Measurements from ENCODE around the gene USP44. TPM values are rescaled to one million over a fixed set of nuclear protein-coding genes. Genes with fewer than 3 reads are reported as not detected.

The USP44 gene
- total RNA-seq, 1 experiment from 2014 or later = not detected

- Histone ChIP-seq H3K27me3 (no peaks in the 10 kb centered on the region), H3K9me3 (no peaks in the 10 kb centered on the region), H3K4me3 (no peak overlapping the region), H3K36me3 (no peaks in the 10 kb centered on the region)
- no peak for DNase-seq
Measured at GRCh38 chr12:95529693-95530225, 21.5 kb downstream of the USP44 start.

GRCh38 chr12:95528431-95528830, 22.8 kb downstream of the USP44 start:
- no peak for DNase-seq
- H3K27me3 ChIP-seq = no peaks in the 10 kb centered on the region
- no peaks in the 10 kb centered on the region for H3K36me3 ChIP-seq
- no peak overlapping the region for H3K4me3 ChIP-seq
- H3K9me3 ChIP-seq = no peaks in the 10 kb centered on the region

DNA sequence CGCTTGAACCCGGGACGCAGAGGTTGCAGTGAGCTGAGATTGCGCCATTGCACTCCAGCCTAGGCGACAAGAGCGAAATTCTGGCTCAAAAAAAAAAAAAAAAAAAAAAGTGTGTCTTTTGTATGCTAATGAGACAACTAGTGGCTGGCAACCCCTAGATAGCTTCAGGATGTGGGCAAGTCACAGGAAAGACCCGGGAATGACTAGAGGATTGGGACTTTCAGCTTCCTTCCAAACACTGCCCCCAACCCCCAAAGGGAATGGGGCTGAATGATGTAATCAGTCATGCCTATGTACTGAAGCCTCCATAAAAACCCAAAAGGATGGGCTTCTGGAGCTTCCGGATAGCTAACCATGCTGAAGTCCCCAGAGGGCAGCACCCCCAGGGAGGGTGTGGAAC, 28.6 kb downstream of the USP44 start:
- Histone ChIP-seq H3K4me3 (no peak overlapping the region), H3K27me3 (no peaks in the 10 kb centered on the region), H3K36me3 (no peaks in the 10 kb centered on the region; the same call in 1 of the 2 replicates), H3K9me3 (no peaks in the 10 kb centered on the region)
- DNase-seq = no peak

DNA sequence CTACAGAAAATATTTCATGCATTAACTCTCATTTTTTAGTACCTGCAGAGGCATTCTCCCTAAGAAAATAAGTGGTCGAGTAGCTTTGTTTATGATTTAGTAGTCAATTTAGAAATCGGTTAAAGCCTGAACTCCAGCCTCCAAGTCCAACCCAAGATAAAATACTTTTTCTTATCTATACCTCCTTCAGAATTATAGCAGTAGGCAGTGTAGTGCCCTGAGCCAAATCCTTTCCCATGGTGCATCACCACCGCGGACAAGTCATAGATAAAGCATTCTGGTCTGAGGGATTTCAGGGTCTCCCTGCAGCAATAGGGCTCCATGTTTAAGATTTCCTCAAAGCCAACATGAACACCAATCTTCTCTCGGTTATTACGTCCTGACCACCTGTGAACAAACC, 30.5 kb downstream of the USP44 start:
- Histone ChIP-seq H3K36me3 (peaks cover 12% of the 10 kb centered on the region), H3K27me3 (no peaks in the 10 kb centered on the region), H3K9me3 (no peaks in the 10 kb centered on the region), H3K4me3 (no peak overlapping the region)
- DNase-seq = no peak

DNA sequence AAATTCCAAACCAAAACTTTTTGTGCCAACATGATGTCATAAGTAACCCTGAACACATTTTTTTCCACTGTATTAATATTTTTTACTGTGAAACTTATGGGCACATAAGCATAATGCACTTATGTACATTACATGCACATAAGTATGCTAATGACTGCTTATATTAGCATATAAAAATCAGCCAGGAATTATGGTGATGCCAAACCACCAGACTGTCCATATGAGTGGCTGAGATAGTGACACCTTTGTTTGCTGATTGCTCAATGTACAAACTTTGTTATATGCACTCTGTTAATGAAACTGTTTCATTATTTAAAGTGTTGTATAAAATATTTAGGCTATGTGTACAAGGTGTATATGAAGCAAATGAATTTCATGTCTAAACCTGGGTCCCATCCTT, 32.3 kb downstream of the USP44 start:
- Histone ChIP-seq H3K9me3 (no peaks in the 10 kb centered on the region), H3K4me3 (no peak overlapping the region), H3K27me3 (no peaks in the 10 kb centered on the region), H3K36me3 (peaks cover 30% of the 10 kb centered on the region)
- no peak for DNase-seq

- Histone ChIP-seq H3K36me3 (peaks cover 47% of the 10 kb centered on the region), H3K27me3 (no peaks in the 10 kb centered on the region), H3K4me3 (no peak overlapping the region), H3K9me3 (no peaks in the 10 kb centered on the region)
- DNase-seq = no peak
Measured at GRCh38 chr12:95517246-95517645, 34.0 kb downstream of the USP44 start.

DNA sequence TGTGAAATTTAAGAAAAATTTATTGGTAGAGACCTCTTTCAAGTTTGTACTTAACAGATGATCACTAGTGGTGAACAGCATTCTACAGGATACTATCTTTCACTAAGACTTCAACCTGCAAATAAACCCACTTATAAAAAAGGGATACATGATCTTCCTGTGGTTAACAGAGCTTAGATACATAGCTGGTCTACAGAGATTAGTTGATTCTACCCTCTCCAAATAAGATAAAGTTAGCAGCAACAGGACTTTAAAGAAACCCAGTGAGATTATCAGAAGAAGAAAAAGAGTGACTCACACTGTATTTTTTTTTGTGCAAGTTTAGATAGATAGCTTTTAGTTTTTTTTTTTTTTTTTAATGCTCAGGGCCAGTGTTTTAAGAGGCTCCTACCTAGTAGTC, 34.5 kb downstream of the USP44 start:
- DNase-seq = no peak
- Histone ChIP-seq H3K9me3 (no peaks in the 10 kb centered on the region), H3K27me3 (no peaks in the 10 kb centered on the region), H3K4me3 (no peak overlapping the region), H3K36me3 (peaks cover 52% of the 10 kb centered on the region)

DNA sequence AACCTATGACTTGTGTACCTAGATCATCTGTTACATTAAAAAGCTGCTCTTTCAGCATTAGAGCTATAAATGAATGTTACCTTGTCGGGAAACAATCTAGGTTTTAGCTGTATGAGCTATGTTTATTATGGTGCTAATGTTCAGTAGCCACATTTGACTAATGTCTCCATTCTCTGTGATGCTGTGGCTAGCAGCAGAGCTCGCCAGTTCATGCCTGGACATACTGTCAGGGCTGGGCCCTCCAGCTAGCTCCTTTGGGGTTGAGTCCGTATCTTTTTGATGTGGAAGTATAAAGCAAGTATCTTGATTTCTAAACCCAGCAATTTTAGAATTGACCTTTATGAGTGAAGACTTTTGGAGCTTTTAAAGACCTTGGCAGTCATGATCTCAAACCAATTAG, 36.1 kb downstream of the USP44 start:
- H3K4me3 ChIP-seq = no peak overlapping the region
- no peaks in the 10 kb centered on the region for H3K27me3 ChIP-seq
- H3K9me3 ChIP-seq = no peaks in the 10 kb centered on the region
- peaks cover 65% of the 10 kb centered on the region for H3K36me3 ChIP-seq
- no peak for DNase-seq

- DNase-seq = no peak
- no peak overlapping the region for H3K4me3 ChIP-seq
- peaks cover 78% of the 10 kb centered on the region for H3K36me3 ChIP-seq
Measured at GRCh38 chr12:95513599-95513998, 37.7 kb downstream of the USP44 start.

GRCh38 chr12:95511977-95512376, 39.3 kb downstream of the USP44 start:
- no peaks in the 10 kb centered on the region for H3K9me3 ChIP-seq
- no peaks in the 10 kb centered on the region for H3K27me3 ChIP-seq
- no peak for DNase-seq
- peaks cover 88% of the 10 kb centered on the region for H3K36me3 ChIP-seq
- no peak overlapping the region for H3K4me3 ChIP-seq

More at GRCh38 chr12:95513599-95513998, 37.7 kb downstream of the USP44 start:
- Histone ChIP-seq H3K9me3 (no peaks in the 10 kb centered on the region), H3K27me3 (no peaks in the 10 kb centered on the region)

GRCh38 chr12:95509300-95509699, 42.0 kb downstream of the USP44 start:
- Histone ChIP-seq H3K9me3 (no peaks in the 10 kb centered on the region), H3K27me3 (no peaks in the 10 kb centered on the region), H3K4me3 (no peak overlapping the region), H3K36me3 (peaks cover 88% of the 10 kb centered on the region)
- DNase-seq = no peak

DNA sequence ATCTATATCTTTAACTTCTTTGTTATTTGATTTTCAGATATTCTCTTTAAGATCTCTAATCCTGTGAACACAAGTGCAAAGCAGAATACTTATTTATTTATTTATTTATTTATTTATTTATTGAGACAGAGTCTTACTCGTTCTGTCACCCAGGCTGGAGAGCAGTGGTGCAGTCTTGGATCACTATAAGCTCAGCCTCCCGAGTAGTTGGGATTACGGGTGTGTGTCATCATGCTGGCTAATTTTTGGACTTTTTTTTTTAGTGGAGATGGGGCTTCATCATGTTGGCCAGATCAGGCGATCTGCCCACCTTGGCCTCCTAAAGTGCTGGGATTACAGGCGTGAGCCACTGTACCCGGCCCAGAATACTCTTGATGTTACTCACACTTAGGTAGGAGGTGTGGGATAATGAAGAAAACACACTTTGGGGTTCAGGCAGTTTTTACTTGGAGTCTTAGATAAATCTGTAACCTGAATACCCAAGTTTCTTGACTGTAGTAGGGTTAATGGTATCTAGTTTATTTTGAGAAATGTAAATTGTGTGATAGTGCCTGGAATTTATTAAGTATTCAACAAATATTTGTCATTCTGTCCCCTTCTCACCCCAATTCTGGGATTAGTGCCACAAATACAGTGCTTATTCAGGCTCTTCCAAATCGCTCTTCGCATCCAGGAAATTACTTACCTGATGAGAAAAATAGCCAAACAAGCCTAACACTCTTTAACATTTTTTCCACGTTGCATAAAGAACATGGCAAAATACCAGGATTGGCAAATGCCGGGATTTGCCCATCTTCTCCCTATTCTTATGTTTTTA, 44.4 kb downstream of the USP44 start:
- peaks cover 83% of the 10 kb centered on the region for H3K36me3 ChIP-seq
- H3K9me3 ChIP-seq = no peaks in the 10 kb centered on the region
- no peak overlapping the region for H3K4me3 ChIP-seq
- peak; percentile 4 for DNase-seq
- H3K27me3 ChIP-seq = no peaks in the 10 kb centered on the region

DNA sequence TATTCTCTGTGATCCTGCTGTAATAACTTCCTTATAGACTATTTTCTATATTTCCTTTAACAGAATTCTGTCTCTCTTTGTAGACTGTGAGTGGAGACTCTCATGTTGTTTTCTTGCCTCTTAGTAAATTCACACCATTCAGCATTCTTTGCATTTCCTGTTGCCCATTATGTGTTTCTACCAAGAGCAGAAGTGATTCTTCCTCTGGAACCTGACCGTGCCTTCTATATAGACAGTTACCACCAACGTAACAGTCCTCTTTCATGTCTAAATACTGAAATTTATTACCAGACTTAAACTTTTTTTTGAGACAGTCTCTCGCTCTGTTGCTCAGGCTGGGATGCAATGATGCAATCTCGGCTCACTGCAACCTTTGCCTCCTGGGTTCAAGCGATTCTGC, 46.2 kb downstream of the USP44 start:
- H3K9me3 ChIP-seq = no peaks in the 10 kb centered on the region
- DNase-seq = no peak

DNA sequence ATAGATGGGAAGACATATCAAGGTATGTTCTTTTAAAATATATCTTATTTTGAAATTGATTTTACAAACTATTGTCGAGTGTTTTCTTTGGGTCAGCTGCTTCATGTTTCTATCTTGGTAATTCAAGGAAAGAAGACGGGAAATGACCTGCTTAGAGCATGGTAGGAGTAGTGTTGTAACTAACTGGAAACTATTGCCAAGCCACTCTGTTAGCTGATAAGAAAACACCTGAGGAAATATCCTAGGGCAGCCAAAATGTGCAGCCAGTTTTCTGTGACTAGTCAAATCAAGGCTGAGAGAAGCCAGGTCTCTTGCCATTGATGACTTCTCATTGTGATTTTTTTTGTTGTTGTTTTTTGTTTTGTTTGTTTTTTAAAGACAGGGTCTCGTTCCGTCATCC, 47.1 kb downstream of the USP44 start:
- Histone ChIP-seq H3K9me3 (no peaks in the 10 kb centered on the region), H3K36me3 (peaks cover 74% of the 10 kb centered on the region), H3K4me3 (no peak overlapping the region), H3K27me3 (no peaks in the 10 kb centered on the region)
- no peak for DNase-seq

More for the DNA sequence above, 46.2 kb downstream of the USP44 start:
- peaks cover 73% of the 10 kb centered on the region for H3K36me3 ChIP-seq
- H3K4me3 ChIP-seq = no peak overlapping the region
- no peaks in the 10 kb centered on the region for H3K27me3 ChIP-seq

DNA sequence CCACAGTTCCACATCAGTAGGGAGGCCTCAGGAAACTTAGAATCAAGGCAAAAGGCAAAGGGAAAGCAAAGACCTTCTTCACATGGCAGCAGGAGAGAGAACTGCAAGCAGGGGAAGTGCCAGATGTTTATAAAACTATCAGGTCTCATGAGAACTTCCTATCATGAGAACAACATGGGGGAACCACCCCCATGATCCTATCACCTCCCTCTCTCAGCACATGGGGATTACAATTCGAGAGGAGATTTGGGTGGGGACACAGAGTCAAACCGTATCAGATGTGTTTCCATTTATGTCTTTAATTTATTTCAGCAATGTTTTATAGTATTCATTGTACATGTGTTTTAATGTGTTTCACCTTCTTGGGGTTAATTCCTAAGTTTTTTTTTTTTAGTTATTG, 51.5 kb downstream of the USP44 start:
- Histone ChIP-seq H3K9me3 (no peaks in the 10 kb centered on the region), H3K36me3 (peaks cover 79% of the 10 kb centered on the region), H3K27me3 (no peaks in the 10 kb centered on the region), H3K4me3 (no peak overlapping the region)
- DNase-seq = no peak

- DNase-seq = no peak
- Histone ChIP-seq H3K36me3 (peaks cover 79% of the 10 kb centered on the region), H3K4me3 (no peak overlapping the region), H3K9me3 (no peaks in the 10 kb centered on the region), H3K27me3 (no peaks in the 10 kb centered on the region)
Measured at GRCh38 chr12:95498968-95499367, 52.3 kb downstream of the USP44 start.

DNA sequence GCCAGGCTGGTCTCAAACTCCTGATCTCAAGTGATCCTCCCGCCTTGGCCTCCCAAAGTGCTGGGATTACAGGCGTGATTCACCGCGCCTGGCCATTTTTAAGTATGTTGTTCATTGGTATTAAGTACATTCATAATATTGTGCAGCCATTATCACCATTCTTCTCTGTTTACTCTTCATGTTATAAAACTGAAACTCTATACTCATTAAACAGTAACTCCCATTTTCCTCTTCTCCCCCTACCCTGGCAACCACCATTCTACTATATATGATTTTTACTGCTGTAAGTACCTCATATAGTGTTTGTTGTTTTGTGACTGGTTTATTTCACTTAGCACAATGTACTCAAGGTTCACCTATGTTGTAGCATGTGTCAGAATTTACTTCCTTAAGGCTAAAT, 54.2 kb downstream of the USP44 start:
- DNase-seq = no peak
- Histone ChIP-seq H3K9me3 (no peaks in the 10 kb centered on the region), H3K36me3 (peaks cover 75% of the 10 kb centered on the region), H3K27me3 (no peaks in the 10 kb centered on the region), H3K4me3 (no peak overlapping the region)

DNA sequence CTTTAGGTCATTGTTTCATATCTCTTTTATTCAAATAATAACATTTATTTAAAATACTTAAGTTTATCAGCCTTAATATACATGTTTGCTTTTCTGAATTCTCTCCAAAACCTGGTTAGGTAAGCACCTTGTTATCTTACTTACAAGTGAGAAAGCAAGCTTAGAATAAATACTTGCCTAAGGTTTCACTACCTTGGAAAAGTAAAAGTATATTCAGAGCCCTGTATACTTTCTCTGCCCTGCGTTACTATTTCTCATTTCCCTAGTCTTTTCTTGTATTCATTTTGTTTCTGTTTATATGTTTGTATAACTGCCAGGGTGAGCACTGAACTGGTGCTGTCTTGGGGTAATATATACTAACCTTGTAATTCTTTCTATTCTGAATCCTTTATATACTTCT, 55.8 kb downstream of the USP44 start:
- Histone ChIP-seq H3K27me3 (no peaks in the 10 kb centered on the region), H3K36me3 (peaks cover 84% of the 10 kb centered on the region), H3K4me3 (no peak overlapping the region), H3K9me3 (no peaks in the 10 kb centered on the region)
- DNase-seq = no peak

Measured in MG63 (cell line).